Karpas-422 (cell line): ENCODE measurements around the gene ESYT2. TPM values are rescaled to one million over a fixed set of nuclear protein-coding genes. Genes with fewer than 3 reads are reported as not detected.
A peak's percentile ranks its signal among the peaks of the same experiment; 100 is the strongest.

Experiments
- DNase-seq: peaks from one replicate; pipeline ENCODE4 v3.0.0-alpha.2; 2015
- H2AFZ ChIP-seq: fragments of 200-600 bp; sonication (generic); 2 replicates; pipeline ENCODE4 v1.6.1; 2014; ENCODE audit warnings: antibody characterized with exemption, low read length, mixed read lengths
- H3K27ac ChIP-seq: fragments of 200-600 bp; sonication (generic); 2 replicates; pipeline ENCODE4 v1.5.1; 2014; ENCODE audit warnings: mild to moderate bottlenecking, low read length, moderate library complexity
- H3K27me3 ChIP-seq: fragments of 200-600 bp; sonication (generic); 2 replicates; pipeline ENCODE4 v1.6.1; 2014; ENCODE audit warnings: low read length, mixed read lengths
- H3K36me3 ChIP-seq: fragments of 200-600 bp; sonication (generic); 2 replicates; pipeline ENCODE4 v1.6.1; 2014; ENCODE audit warnings: low read length, mixed read lengths; ENCODE audit not compliant: insufficient read depth
- H3K4me1 ChIP-seq: fragments of 200-600 bp; sonication (generic); 2 replicates; pipeline ENCODE4 v1.6.1; 2014; ENCODE audit warnings: mild to moderate bottlenecking, low read length, mixed read lengths
- H3K4me2 ChIP-seq: fragments of 200-600 bp; sonication (generic); 2 replicates; pipeline ENCODE4 v1.6.1; 2014; ENCODE audit warnings: low read length, low read depth, mild to moderate bottlenecking; ENCODE audit not compliant: poor library complexity, severe bottlenecking
- H3K4me3 ChIP-seq: fragments of 200-600 bp; sonication (generic); 2 replicates; pipeline ENCODE4 v1.5.1; 2014; ENCODE audit warnings: mild to moderate bottlenecking, antibody characterized with exemption, low read length, mixed read lengths
- H3K79me2 ChIP-seq: fragments of 200-600 bp; sonication (generic); 2 replicates; pipeline ENCODE4 v1.6.1; 2014; ENCODE audit warnings: mild to moderate bottlenecking, low read length, mixed read lengths
- H3K9ac ChIP-seq: fragments of 200-600 bp; sonication (generic); 2 replicates; pipeline ENCODE4 v1.6.0; 2014; ENCODE audit warnings: low read length
- H3K9me2 ChIP-seq: fragments of 200-600 bp; sonication (generic), shearing (Covaris generic); replicated peaks from 2 replicates; pipeline ENCODE4 v1.6.0; 2014; ENCODE audit warnings: mild to moderate bottlenecking, low read length, moderate library complexity; ENCODE audit not compliant: insufficient read depth
- H3K9me3 ChIP-seq: fragments of 300-700, 200-600 bp; sonication (generic); 2 replicates; pipeline ENCODE4 v1.6.1; 2014; ENCODE audit warnings: low read length, mixed read lengths
- H4K20me1 ChIP-seq: fragments of 200-600 bp; sonication (generic); 2 replicates; pipeline ENCODE4 v1.6.1; 2014; ENCODE audit warnings: mild to moderate bottlenecking, antibody characterized with exemption, low read length, low read depth; ENCODE audit not compliant: insufficient read depth
- total RNA-seq: library from RNA; depleted of rRNA; stranded (reverse); fragments of >200 nt; shearing (Covaris generic); gene quantifications from 2 replicates; pipeline ENCODE4 v1.2.3, GENCODE V29; 2014; ENCODE audit warnings: low replicate concordance

ESYT2 gene
- total RNA-seq, 1 experiment from 2014 or later, result 242 TPM

DNA sequence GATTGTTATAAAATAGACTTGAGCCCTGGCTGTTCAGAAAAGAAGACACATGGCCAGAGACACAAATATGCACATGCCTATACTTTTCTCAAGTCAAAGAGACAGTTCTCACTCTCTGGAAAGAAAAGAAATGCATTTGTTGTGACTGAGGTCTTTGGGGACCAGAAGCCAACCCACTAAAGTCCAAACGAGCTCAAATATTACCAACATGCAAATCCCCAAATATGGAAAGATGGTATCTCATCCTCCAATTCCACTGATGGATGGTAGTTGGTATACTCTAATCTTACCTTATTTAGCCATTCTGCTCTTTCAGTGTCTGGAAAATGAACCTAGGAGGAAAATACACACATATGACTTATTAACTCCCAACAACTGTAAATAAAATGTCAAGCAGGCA lies 30.6 kb downstream of the ESYT2 start:
- Histone ChIP-seq H4K20me1 (peaks cover 5% of the 10 kb centered on the region; the same call in 1 of the 2 replicates), H3K9ac (no peak overlapping the region), H3K79me2 (peaks cover 75% of the 10 kb centered on the region), H3K4me2 (no peak overlapping the region), H3K36me3 (peaks cover 28% of the 10 kb centered on the region; the same call in 1 of the 2 replicates), H3K4me1 (peaks cover 3% of the 10 kb centered on the region; the same call in 1 of the 2 replicates), H3K9me2 (no peaks in the 10 kb centered on the region), H2AFZ (no peak overlapping the region), H3K9me3 (no peaks in the 10 kb centered on the region), H3K4me3 (no peak overlapping the region), H3K27me3 (no peaks in the 10 kb centered on the region), H3K27ac (no peak overlapping the region; the same call in 1 of the 2 replicates)
- DNase-seq, result peak; percentile 36

DNA sequence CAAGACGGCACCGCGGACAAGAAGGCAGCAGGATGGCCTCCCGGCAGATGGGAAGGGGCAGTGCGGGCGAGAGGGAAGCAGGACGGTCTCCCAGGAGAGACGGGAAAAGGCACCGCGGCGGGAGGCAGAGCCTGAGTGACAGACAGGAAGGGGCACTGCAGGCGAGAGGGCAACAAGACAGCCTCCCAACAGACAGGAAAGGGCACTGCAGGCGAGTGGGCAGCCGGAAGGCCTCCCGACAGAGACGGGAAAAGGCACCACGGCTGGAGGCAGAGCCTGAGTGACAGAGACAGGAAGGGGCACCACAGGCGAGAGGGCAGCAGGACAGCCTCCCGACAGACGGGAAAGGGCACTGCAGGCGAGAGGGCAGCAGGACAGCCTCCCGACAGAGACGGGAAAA lies 32.6 kb downstream of the ESYT2 start:
- no peak overlapping the region for H2AFZ ChIP-seq
- H3K9me3 ChIP-seq, result no peaks in the 10 kb centered on the region
- peaks cover 3% of the 10 kb centered on the region; the same call in 1 of the 2 replicates for H3K4me1 ChIP-seq
- H3K9ac ChIP-seq, result no peak overlapping the region
- no peak overlapping the region for H3K4me2 ChIP-seq
- peaks cover 54% of the 10 kb centered on the region for H3K79me2 ChIP-seq
- H3K36me3 ChIP-seq, result peaks cover 41% of the 10 kb centered on the region; the same call in 1 of the 2 replicates
- no peak overlapping the region for H3K27ac ChIP-seq
- no peak overlapping the region for H3K4me3 ChIP-seq
- no peak for DNase-seq
- H3K27me3 ChIP-seq, result no peaks in the 10 kb centered on the region
- peaks cover 5% of the 10 kb centered on the region; the same call in 1 of the 2 replicates for H4K20me1 ChIP-seq
- H3K9me2 ChIP-seq, result no peaks in the 10 kb centered on the region

DNA sequence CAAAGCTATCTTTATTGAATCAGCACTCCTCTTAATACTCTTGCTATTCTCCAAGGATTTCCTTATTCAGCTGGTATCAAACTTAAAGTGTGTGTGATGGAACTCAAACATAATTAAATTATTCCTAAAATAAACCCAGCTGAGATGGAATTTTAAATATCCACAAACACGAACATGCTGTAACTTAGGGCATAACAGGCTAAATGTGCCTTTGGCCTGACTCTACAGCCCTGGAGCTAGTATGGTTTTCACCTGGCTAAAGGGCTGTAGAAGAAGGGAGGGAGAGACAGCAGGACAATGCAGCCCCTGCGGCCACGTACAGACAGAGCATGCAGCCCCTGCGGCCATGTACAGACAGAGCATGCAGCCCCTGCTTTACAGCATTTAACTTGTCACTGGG lies 34.0 kb downstream of the ESYT2 start:
- peaks cover 3% of the 10 kb centered on the region; the same call in 1 of the 2 replicates for H3K4me1 ChIP-seq
- H3K9me2 ChIP-seq, result no peaks in the 10 kb centered on the region
- H3K4me2 ChIP-seq, result no peak overlapping the region
- DNase-seq, result no peak
- no peak overlapping the region for H3K9ac ChIP-seq
- H3K79me2 ChIP-seq, result peaks cover 41% of the 10 kb centered on the region
- H4K20me1 ChIP-seq, result no peaks in the 10 kb centered on the region
- H2AFZ ChIP-seq, result no peak overlapping the region
- H3K4me3 ChIP-seq, result no peak overlapping the region
- no peaks in the 10 kb centered on the region for H3K9me3 ChIP-seq
- no peak overlapping the region for H3K27ac ChIP-seq
- H3K36me3 ChIP-seq, result peaks cover 49% of the 10 kb centered on the region; the same call in 1 of the 2 replicates
- no peaks in the 10 kb centered on the region for H3K27me3 ChIP-seq

DNA sequence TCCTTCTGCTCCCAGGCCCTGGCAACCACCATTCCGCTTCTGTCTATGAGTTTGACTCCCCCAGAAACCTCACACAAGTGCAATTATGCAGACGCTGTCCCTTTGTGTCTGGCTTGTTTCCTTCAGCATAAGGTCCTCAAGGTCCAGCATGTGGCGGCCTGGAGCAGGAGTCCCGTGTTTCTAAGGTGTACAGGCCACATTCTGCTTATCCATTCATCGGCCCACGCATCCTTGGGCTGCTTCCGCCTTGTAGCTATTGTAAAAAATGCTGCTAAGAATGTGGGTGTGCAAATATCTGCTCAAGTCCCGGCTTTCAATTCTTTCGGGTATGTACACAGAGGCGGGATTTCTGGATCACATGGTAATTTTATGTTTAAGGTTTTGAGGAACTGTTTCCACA lies 38.2 kb downstream of the ESYT2 start:
- Histone ChIP-seq H3K9me3 (no peaks in the 10 kb centered on the region), H3K9me2 (no peaks in the 10 kb centered on the region), H3K36me3 (peaks cover 73% of the 10 kb centered on the region; the same call in 1 of the 2 replicates), H3K9ac (no peak overlapping the region), H3K27ac (no peak overlapping the region), H3K4me3 (no peak overlapping the region), H3K4me1 (peaks cover 3% of the 10 kb centered on the region; the same call in 1 of the 2 replicates), H3K4me2 (no peak overlapping the region), H2AFZ (no peak overlapping the region), H4K20me1 (no peaks in the 10 kb centered on the region), H3K79me2 (peaks cover 16% of the 10 kb centered on the region), H3K27me3 (no peaks in the 10 kb centered on the region)
- no peak for DNase-seq

DNA sequence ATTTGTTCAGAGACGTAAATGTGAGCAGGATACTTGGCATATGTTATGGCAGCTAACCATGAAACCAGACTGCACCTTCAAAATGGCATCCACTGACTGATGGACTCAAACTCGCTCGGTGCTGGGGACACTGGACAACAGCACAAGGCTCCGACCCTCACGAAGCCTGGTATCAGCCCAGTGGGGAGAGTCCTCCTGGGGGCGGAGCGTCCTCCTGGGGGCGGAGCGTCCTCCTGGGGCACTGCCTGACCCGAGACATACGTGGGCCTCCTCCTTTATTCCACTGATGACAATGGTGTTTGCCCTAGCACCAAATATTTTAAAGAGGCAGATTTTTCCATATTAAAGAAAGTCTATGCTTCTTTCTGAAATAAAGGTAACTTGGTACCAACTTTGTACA lies 39.5 kb downstream of the ESYT2 start:
- peaks cover 71% of the 10 kb centered on the region for H3K36me3 ChIP-seq
- no peaks in the 10 kb centered on the region for H3K9me3 ChIP-seq
- no peaks in the 10 kb centered on the region for H3K9me2 ChIP-seq
- H3K27me3 ChIP-seq, result no peaks in the 10 kb centered on the region
- no peak overlapping the region for H3K9ac ChIP-seq
- H4K20me1 ChIP-seq, result no peaks in the 10 kb centered on the region
- H3K4me3 ChIP-seq, result no peak overlapping the region
- no peak overlapping the region for H3K4me2 ChIP-seq
- no peak overlapping the region for H3K27ac ChIP-seq
- peaks cover 5% of the 10 kb centered on the region for H3K79me2 ChIP-seq
- no peak overlapping the region for H2AFZ ChIP-seq
- DNase-seq, result no peak
- peaks cover 3% of the 10 kb centered on the region; the same call in 1 of the 2 replicates for H3K4me1 ChIP-seq

DNA sequence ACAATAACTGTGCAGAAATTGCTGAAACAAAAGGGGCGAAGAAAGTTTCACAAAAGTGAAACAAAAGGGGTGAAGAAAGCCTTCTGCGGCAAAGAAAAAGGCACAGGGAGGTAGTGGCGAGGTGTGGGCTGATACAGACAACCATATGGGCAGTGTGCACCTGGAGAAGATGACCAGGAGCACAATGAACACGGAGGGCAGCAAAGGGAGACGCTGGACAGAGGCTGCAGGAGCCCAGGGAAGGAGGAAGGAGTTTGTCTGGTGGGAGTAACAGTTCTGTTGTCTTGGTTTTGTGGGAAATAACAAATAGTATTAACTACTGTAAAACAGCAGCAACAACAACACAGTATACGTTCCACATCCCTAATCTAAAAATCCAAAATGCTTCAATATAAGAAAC lies 42.4 kb downstream of the ESYT2 start:
- no peak overlapping the region for H3K4me3 ChIP-seq
- H3K4me1 ChIP-seq, result peaks cover 3% of the 10 kb centered on the region; the same call in 1 of the 2 replicates
- no peaks in the 10 kb centered on the region for H3K9me2 ChIP-seq
- no peaks in the 10 kb centered on the region for H4K20me1 ChIP-seq
- H3K4me2 ChIP-seq, result no peak overlapping the region
- H2AFZ ChIP-seq, result no peak overlapping the region
- no peaks in the 10 kb centered on the region for H3K9me3 ChIP-seq
- H3K9ac ChIP-seq, result no peak overlapping the region
- H3K27me3 ChIP-seq, result no peaks in the 10 kb centered on the region
- peaks cover 75% of the 10 kb centered on the region for H3K36me3 ChIP-seq
- H3K27ac ChIP-seq, result no peak overlapping the region
- no peak for DNase-seq
- H3K79me2 ChIP-seq, result peaks cover 3% of the 10 kb centered on the region

DNA sequence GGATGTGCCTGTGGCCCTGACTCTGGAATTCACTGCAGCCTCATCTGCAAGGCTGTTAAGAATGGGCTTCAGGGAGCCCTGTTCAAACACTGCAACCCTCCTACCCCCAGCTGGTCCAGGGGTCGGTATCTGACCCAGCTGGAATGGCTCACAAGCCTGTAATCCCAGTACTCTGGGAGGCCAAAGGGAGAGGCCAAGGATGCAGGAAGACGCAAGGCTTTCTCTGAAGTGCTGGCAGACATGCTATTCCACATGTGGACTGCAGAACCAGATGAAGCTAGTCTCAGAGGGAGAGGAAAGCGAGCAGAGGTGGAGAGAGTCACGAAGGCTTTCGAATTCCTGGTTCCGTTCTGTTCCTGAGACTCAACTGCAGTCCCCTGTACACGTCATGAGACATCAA lies 45.0 kb downstream of the ESYT2 start:
- peaks cover 76% of the 10 kb centered on the region for H3K36me3 ChIP-seq
- H3K4me1 ChIP-seq, result peaks cover 3% of the 10 kb centered on the region; the same call in 1 of the 2 replicates
- H3K9me2 ChIP-seq, result no peaks in the 10 kb centered on the region
- H2AFZ ChIP-seq, result no peak overlapping the region
- H3K79me2 ChIP-seq, result peaks cover 23% of the 10 kb centered on the region
- H3K9me3 ChIP-seq, result no peaks in the 10 kb centered on the region
- DNase-seq, result no peak
- no peak overlapping the region for H3K9ac ChIP-seq
- H3K4me2 ChIP-seq, result no peak overlapping the region
- H3K4me3 ChIP-seq, result no peak overlapping the region
- H4K20me1 ChIP-seq, result no peaks in the 10 kb centered on the region
- H3K27ac ChIP-seq, result no peak overlapping the region
- H3K27me3 ChIP-seq, result no peaks in the 10 kb centered on the region

DNA sequence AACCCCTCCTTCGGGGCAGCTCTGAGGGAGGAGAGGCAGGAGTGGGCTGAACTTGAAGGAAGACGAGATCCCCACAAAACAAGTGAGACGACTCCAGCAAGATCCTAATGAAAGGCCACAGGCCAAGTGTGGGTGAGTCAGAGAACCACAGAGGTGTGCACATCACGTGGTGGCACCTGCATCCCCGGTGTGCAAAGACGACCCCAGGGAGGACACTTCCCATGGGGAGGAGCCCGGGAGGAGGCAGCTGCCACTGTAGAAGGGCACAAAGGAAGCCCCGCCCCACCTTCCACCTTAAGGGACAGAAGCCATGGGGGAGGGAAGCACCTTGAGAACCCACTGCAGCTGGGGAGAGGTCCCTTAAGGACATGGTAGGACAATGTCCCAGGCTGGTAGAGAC lies 45.7 kb downstream of the ESYT2 start:
- Histone ChIP-seq H2AFZ (no peak overlapping the region), H4K20me1 (no peaks in the 10 kb centered on the region), H3K79me2 (peaks cover 28% of the 10 kb centered on the region), H3K4me1 (peaks cover 3% of the 10 kb centered on the region; the same call in 1 of the 2 replicates), H3K4me3 (no peak overlapping the region), H3K9ac (no peak overlapping the region), H3K27me3 (no peaks in the 10 kb centered on the region), H3K27ac (no peak overlapping the region), H3K36me3 (peaks cover 79% of the 10 kb centered on the region), H3K4me2 (no peak overlapping the region), H3K9me3 (no peaks in the 10 kb centered on the region), H3K9me2 (no peaks in the 10 kb centered on the region)
- DNase-seq, result no peak
